Activated T-helper 9 cell treated with anti-CD3 and anti-CD28 coated beads, Interleukin-2, amount 50 U/mL, for 16 hours (primary cell): ENCODE results near the gene ZNF800.
A peak's percentile ranks its signal among the peaks of the same experiment; 100 is the strongest.

Experiments
- DNase-seq: peaks from one replicate; pipeline ENCODE4 v3.0.0-alpha.2; 2020; ENCODE audit warnings: low read depth

The ZNF800 gene

GRCh38 chr7:127347567-127348246 lies 44.8 kb downstream of the ZNF800 start:
- peak; percentile 65 for DNase-seq

GRCh38 chr7:127346575-127347256 lies 45.8 kb downstream of the ZNF800 start:
- DNase-seq = no peak

- no peak for DNase-seq
Observed at GRCh38 chr7:127342596-127342995, 49.9 kb downstream of the ZNF800 start.

GRCh38 chr7:127338122-127338521 lies 54.4 kb downstream of the ZNF800 start:
- DNase-seq = no peak

- no peak for DNase-seq
Observed at GRCh38 chr7:127337581-127337980, 54.9 kb downstream of the ZNF800 start.

GRCh38 chr7:127336458-127336857 lies 56.0 kb downstream of the ZNF800 start:
- DNase-seq = no peak

- DNase-seq = no peak
Observed at GRCh38 chr7:127332880-127333279, 59.6 kb downstream of the ZNF800 start.

- no peak for DNase-seq
Observed at GRCh38 chr7:127330070-127330469, 62.4 kb downstream of the ZNF800 start.

GRCh38 chr7:127322832-127323493 lies 69.5 kb downstream of the ZNF800 start:
- DNase-seq = no peak

GRCh38 chr7:127322351-127322750 lies 70.2 kb downstream of the ZNF800 start:
- no peak for DNase-seq

- no peak for DNase-seq
Observed at GRCh38 chr7:127320974-127321373, 71.5 kb downstream of the ZNF800 start.
